ENCODE measurements around the gene WAC. TPM values are rescaled to one million over a fixed set of nuclear protein-coding genes. Genes with fewer than 3 reads are reported as not detected.

Gene WAC
- total RNA-seq, 4 donors from 2014 or later = 165 to 189 (median 169) TPM

DNA sequence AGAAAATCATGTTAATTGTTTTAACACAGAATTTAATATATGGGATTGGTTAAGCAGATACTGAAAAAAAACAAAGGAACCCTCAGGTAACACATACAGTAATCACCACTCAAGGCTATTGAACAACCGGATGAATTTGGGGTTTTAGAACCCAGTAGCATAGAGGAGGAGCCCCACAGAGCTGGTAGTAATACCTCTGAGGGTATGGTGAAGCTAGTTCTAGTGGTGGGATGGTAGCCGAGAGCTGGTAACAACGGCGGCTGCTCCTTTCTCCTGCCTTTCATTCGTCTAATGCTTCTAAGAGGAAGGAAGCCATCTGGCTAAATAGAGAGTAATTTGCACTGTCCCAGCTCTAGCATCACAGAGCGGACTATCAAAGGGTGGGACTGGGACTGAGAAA lies 52.2 kb downstream of the WAC start:
- H3K36me3 ChIP-seq = peaks cover 6 to 14% of the 10 kb centered on the region in 2 donors
- no peak overlapping the region for H3K4me3 ChIP-seq (replicated peaks in 1 of 3)
- no peaks in the 10 kb centered on the region for H3K27me3 ChIP-seq
- WGBS, 2 donors = 70 to 87% methylated on average over 6 of the region's 6 CpGs
- H3K27ac ChIP-seq = no peak overlapping the region
- no peak for DNase-seq
- H3K4me1 ChIP-seq = peaks cover 34 to 41% of the 10 kb centered on the region in 2 donors
- intact Hi-C loops (cut with DNase I) = no loop called here
- no peak for TF ChIP-seq POLR2A (IDR thresholded peaks at IDR 0.05)
- TF ChIP-seq, protein P1, sequence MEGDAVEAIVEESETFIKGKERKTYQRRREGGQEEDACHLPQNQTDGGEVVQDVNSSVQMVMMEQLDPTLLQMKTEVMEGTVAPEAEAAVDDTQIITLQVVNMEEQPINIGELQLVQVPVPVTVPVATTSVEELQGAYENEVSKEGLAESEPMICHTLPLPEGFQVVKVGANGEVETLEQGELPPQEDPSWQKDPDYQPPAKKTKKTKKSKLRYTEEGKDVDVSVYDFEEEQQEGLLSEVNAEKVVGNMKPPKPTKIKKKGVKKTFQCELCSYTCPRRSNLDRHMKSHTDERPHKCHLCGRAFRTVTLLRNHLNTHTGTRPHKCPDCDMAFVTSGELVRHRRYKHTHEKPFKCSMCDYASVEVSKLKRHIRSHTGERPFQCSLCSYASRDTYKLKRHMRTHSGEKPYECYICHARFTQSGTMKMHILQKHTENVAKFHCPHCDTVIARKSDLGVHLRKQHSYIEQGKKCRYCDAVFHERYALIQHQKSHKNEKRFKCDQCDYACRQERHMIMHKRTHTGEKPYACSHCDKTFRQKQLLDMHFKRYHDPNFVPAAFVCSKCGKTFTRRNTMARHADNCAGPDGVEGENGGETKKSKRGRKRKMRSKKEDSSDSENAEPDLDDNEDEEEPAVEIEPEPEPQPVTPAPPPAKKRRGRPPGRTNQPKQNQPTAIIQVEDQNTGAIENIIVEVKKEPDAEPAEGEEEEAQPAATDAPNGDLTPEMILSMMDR (IDR thresholded peaks at IDR 0.05) = no peak
- no peaks in the 10 kb centered on the region for H3K9me3 ChIP-seq

GRCh38 chr10:28586176-28586575 lies 53.3 kb downstream of the WAC start:
- no peak for DNase-seq
- Histone ChIP-seq H3K4me3 (replicated peaks in 1 of 3) (no peak overlapping the region), H3K27ac (no peak overlapping the region), H3K27me3 (no peaks in the 10 kb centered on the region), H3K9me3 (no peaks in the 10 kb centered on the region), H3K4me1 (peaks cover 34 to 35% of the 10 kb centered on the region in 2 donors), H3K36me3 (peaks cover 11 to 21% of the 10 kb centered on the region in 2 donors)
- intact Hi-C loops (cut with DNase I) = no loop called here
- 93 to 95% methylated on average over 4 of the region's 4 CpGs for WGBS, 2 donors
- no peak for TF ChIP-seq POLR2A (IDR thresholded peaks at IDR 0.05)
- TF ChIP-seq, protein P1 (IDR thresholded peaks at IDR 0.05) = no peak

- peaks cover 15 to 29% of the 10 kb centered on the region in 2 donors for H3K36me3 ChIP-seq
- H3K4me1 ChIP-seq = peaks cover 23 to 24% of the 10 kb centered on the region in 2 donors
Measured at GRCh38 chr10:28587270-28587969, 54.5 kb downstream of the WAC start.

GRCh38 chr10:28587970-28588290 lies 55.0 kb downstream of the WAC start:
- Histone ChIP-seq H3K9me3 (no peaks in the 10 kb centered on the region), H3K4me1 (peaks cover 18 to 19% of the 10 kb centered on the region in 2 donors), H3K27me3 (no peaks in the 10 kb centered on the region), H3K4me3 (replicated peaks in 1 of 3) (no peak overlapping the region), H3K27ac (peak overlapping the region; percentile 38 to 48 (median 46)), H3K36me3 (peaks cover 15 to 32% of the 10 kb centered on the region in 2 donors)
- intact Hi-C loops (cut with DNase I) = no loop called here
- TF ChIP-seq, protein P1 (IDR thresholded peaks at IDR 0.05) = peak in 4 of 6 experiments; percentile 28 to 51 (median 42)
- TF ChIP-seq POLR2A (IDR thresholded peaks at IDR 0.05) = no peak
- peak in 1 of 2 donors; percentile 10 for DNase-seq
- 0 to 8% methylated on average over 1 of the region's 1 CpG for WGBS, 2 donors

More at GRCh38 chr10:28587270-28587969, 54.5 kb downstream of the WAC start:
- Histone ChIP-seq H3K9me3 (no peaks in the 10 kb centered on the region), H3K27ac (peak overlapping the region in 2 of 3 donors; percentile 15 to 46), H3K27me3 (no peaks in the 10 kb centered on the region), H3K4me3 (replicated peaks in 1 of 3) (no peak overlapping the region)
- no peak for DNase-seq
- intact Hi-C loops (cut with DNase I) = no loop called here
- TF ChIP-seq, protein P1 (IDR thresholded peaks at IDR 0.05) = no peak
- no peak for TF ChIP-seq POLR2A (IDR thresholded peaks at IDR 0.05)
- WGBS, 2 donors = 29 to 35% methylated on average over 5 of the region's 5 CpGs

- Histone ChIP-seq H3K4me1 (peaks cover 6 to 8% of the 10 kb centered on the region in 2 donors), H3K27ac (no peak overlapping the region), H3K27me3 (no peaks in the 10 kb centered on the region), H3K36me3 (peaks cover 9 to 21% of the 10 kb centered on the region in 2 donors), H3K9me3 (no peaks in the 10 kb centered on the region), H3K4me3 (replicated peaks in 1 of 3) (no peak overlapping the region)
- DNase-seq = no peak
- 93 to 95% methylated on average over 1 of the region's 1 CpG for WGBS, 2 donors
- no peak for TF ChIP-seq POLR2A (IDR thresholded peaks at IDR 0.05)
- TF ChIP-seq, protein P1 (IDR thresholded peaks at IDR 0.05) = no peak
- intact Hi-C loops (cut with DNase I) = no loop called here
Measured at GRCh38 chr10:28592953-28593352, 60.0 kb downstream of the WAC start.

Measured in thyroid gland (tissue), 4 donors.